ENCODE measurements around the gene HNRNPR. TPM values are rescaled to one million over a fixed set of nuclear protein-coding genes. Genes with fewer than 3 reads are reported as not detected.
A peak's percentile ranks its signal among the peaks of the same experiment; 100 is the strongest.

Gene HNRNPR
- total RNA-seq, 1 donor, result 70.6 TPM

- no peak overlapping the region for H3K4me2 ChIP-seq (ENCODE audit: insufficient read depth, low read length)
- peaks cover 14% of the 10 kb centered on the region for H3K4me1 ChIP-seq (ENCODE audit: insufficient read depth, low read length)
- no peak overlapping the region for H3K4me3 ChIP-seq (ENCODE audit: insufficient read depth, low read length)
- no peak for TF ChIP-seq CTCF (IDR thresholded peaks at IDR 0.05; ENCODE audit: extremely low read depth, low read depth, low read length)
- H3K36me3 ChIP-seq (ENCODE audit: insufficient read depth, low read length), result peaks cover 28% of the 10 kb centered on the region
- no peak overlapping the region for H2AFZ ChIP-seq (ENCODE audit: low read length)
- H3K9me3 ChIP-seq (ENCODE audit: low read depth, low read length), result no peaks in the 10 kb centered on the region
- no peaks in the 10 kb centered on the region for H4K20me1 ChIP-seq (ENCODE audit: insufficient read depth, low read length)
- H3K27ac ChIP-seq (ENCODE audit: low read depth, low read length), result no peak overlapping the region
- no peaks in the 10 kb centered on the region for H3K27me3 ChIP-seq (ENCODE audit: insufficient read depth, low read length)
- DNase-seq (ENCODE audit: insufficient read length, low spot score, missing footprints), result no peak
- H3K79me2 ChIP-seq (ENCODE audit: insufficient read depth, low read length), result peaks cover 3% of the 10 kb centered on the region
Measured at GRCh38 chr1:23288201-23288600, 55.9 kb downstream of the HNRNPR start.

- DNase-seq (ENCODE audit: insufficient read length, low spot score, missing footprints), result no peak
- Histone ChIP-seq H3K36me3 (ENCODE audit: insufficient read depth, low read length) (peaks cover 35% of the 10 kb centered on the region), H2AFZ (ENCODE audit: low read length) (no peak overlapping the region), H3K27me3 (ENCODE audit: insufficient read depth, low read length) (no peaks in the 10 kb centered on the region), H4K20me1 (ENCODE audit: insufficient read depth, low read length) (no peaks in the 10 kb centered on the region), H3K79me2 (ENCODE audit: insufficient read depth, low read length) (peaks cover 3% of the 10 kb centered on the region), H3K4me2 (ENCODE audit: insufficient read depth, low read length) (no peak overlapping the region), H3K4me3 (ENCODE audit: insufficient read depth, low read length) (no peak overlapping the region), H3K4me1 (ENCODE audit: insufficient read depth, low read length) (peaks cover 22% of the 10 kb centered on the region), H3K27ac (ENCODE audit: low read depth, low read length) (no peak overlapping the region), H3K9me3 (ENCODE audit: low read depth, low read length) (no peaks in the 10 kb centered on the region)
- TF ChIP-seq CTCF (IDR thresholded peaks at IDR 0.05; ENCODE audit: extremely low read depth, low read depth, low read length), result no peak
Measured at GRCh38 chr1:23286401-23286800, 57.7 kb downstream of the HNRNPR start.

- no peaks in the 10 kb centered on the region for H3K79me2 ChIP-seq (ENCODE audit: insufficient read depth, low read length)
- H3K27ac ChIP-seq (ENCODE audit: low read depth, low read length), result peak overlapping the region; percentile 65
- H3K36me3 ChIP-seq (ENCODE audit: insufficient read depth, low read length), result peaks cover 46% of the 10 kb centered on the region
- no peaks in the 10 kb centered on the region for H4K20me1 ChIP-seq (ENCODE audit: insufficient read depth, low read length)
- H3K4me3 ChIP-seq (ENCODE audit: insufficient read depth, low read length), result no peak overlapping the region
- DNase-seq (ENCODE audit: insufficient read length, low spot score, missing footprints), result peak; percentile 45
- peaks cover 22% of the 10 kb centered on the region for H3K4me1 ChIP-seq (ENCODE audit: insufficient read depth, low read length)
- peak overlapping the region; percentile 45 for H3K4me2 ChIP-seq (ENCODE audit: insufficient read depth, low read length)
- no peak overlapping the region for H2AFZ ChIP-seq (ENCODE audit: low read length)
- TF ChIP-seq CTCF (IDR thresholded peaks at IDR 0.05; ENCODE audit: extremely low read depth, low read depth, low read length), result no peak
- H3K27me3 ChIP-seq (ENCODE audit: insufficient read depth, low read length), result no peaks in the 10 kb centered on the region
- no peaks in the 10 kb centered on the region for H3K9me3 ChIP-seq (ENCODE audit: low read depth, low read length)
Measured at GRCh38 chr1:23283667-23284602, 60.1 kb downstream of the HNRNPR start.

- TF ChIP-seq CTCF (IDR thresholded peaks at IDR 0.05; ENCODE audit: extremely low read depth, low read depth, low read length), result no peak
- Histone ChIP-seq H3K4me3 (ENCODE audit: insufficient read depth, low read length) (no peak overlapping the region), H3K4me2 (ENCODE audit: insufficient read depth, low read length) (peak overlapping the region; percentile 45), H3K4me1 (ENCODE audit: insufficient read depth, low read length) (peaks cover 22% of the 10 kb centered on the region), H3K79me2 (ENCODE audit: insufficient read depth, low read length) (no peaks in the 10 kb centered on the region), H4K20me1 (ENCODE audit: insufficient read depth, low read length) (no peaks in the 10 kb centered on the region), H2AFZ (ENCODE audit: low read length) (no peak overlapping the region), H3K36me3 (ENCODE audit: insufficient read depth, low read length) (peaks cover 39% of the 10 kb centered on the region), H3K27ac (ENCODE audit: low read depth, low read length) (peak overlapping the region; percentile 65), H3K9me3 (ENCODE audit: low read depth, low read length) (no peaks in the 10 kb centered on the region), H3K27me3 (ENCODE audit: insufficient read depth, low read length) (no peaks in the 10 kb centered on the region)
- peak; percentile 26 for DNase-seq (ENCODE audit: insufficient read length, low spot score, missing footprints)
Measured at GRCh38 chr1:23282957-23283356, 61.1 kb downstream of the HNRNPR start.

Measured in osteoblast (primary cell).